HEK293T (cell line): Measurements from ENCODE around the gene PHF20.
"Not testable (repeated sequence)": the region's sequence is repeated elsewhere in the genome, so short reads cannot be mapped to it uniquely, and the experiment has no call there.

Experiments
- CTCF ChIA-PET: fragments of 350-600 bp; formaldehyde crosslinking; extraction: SDS; loops from one replicate; lab custom pipeline; 2021; ENCODE audit warnings: antibody characterized with exemption, inconsistent platforms; lab: Yijun Ruan, JAX
- POLR2A ChIA-PET: fragments of 350-600 bp; formaldehyde crosslinking; extraction: SDS; loops from one replicate; lab custom pipeline; 2020; ENCODE audit warnings: antibody characterized with exemption, inconsistent platforms; lab: Yijun Ruan, JAX
- DNase-seq: peaks from one replicate; pipeline ENCODE4 v3.0.0; 2012; ENCODE audit warnings: mixed read lengths; ENCODE audit errors: extremely low spot score
- ARNT ChIP-seq: fragments of 450-650 bp; IDR thresholded peaks from 2 replicates; pipeline ENCODE4 v1.6.1; 2017; ENCODE audit warnings: mild to moderate bottlenecking
- BHLHE40 ChIP-seq: fragments of 450-650 bp; IDR thresholded peaks from 2 replicates; pipeline ENCODE4 v1.6.1; 2016; ENCODE audit warnings: mild to moderate bottlenecking, moderate library complexity, borderline replicate concordance
- CTBP1 ChIP-seq: fragments of 450-650 bp; IDR thresholded peaks from 2 replicates; pipeline ENCODE4 v1.6.1; 2016; ENCODE audit warnings: borderline replicate concordance
- ELF4 ChIP-seq: fragments of 450-650 bp; IDR thresholded peaks from 2 replicates; pipeline ENCODE4 v1.6.1; 2017; ENCODE audit warnings: antibody characterized with exemption
- FOXK2 ChIP-seq: fragments of 450-650 bp; IDR thresholded peaks from 2 replicates; pipeline ENCODE4 v1.6.1; 2016; ENCODE audit warnings: mild to moderate bottlenecking
- FOXM1 ChIP-seq: fragments of 450-650 bp; IDR thresholded peaks from 2 replicates; pipeline ENCODE4 v1.6.1; 2017; ENCODE audit warnings: mild to moderate bottlenecking, borderline replicate concordance
- HDGF ChIP-seq: fragments of 450-650 bp; IDR thresholded peaks from 2 replicates; pipeline ENCODE4 v1.6.1; 2017; ENCODE audit warnings: antibody characterized with exemption, borderline replicate concordance
- NFRKB ChIP-seq: fragments of 450-650 bp; IDR thresholded peaks from 2 replicates; pipeline ENCODE4 v1.6.1; 2016; ENCODE audit warnings: mild to moderate bottlenecking, moderate library complexity
- SP1 ChIP-seq: fragments of 450-650 bp; IDR thresholded peaks from 2 replicates; pipeline ENCODE4 v1.6.1; 2017
- SUZ12 ChIP-seq: fragments of 450-650 bp; IDR thresholded peaks from 2 replicates; pipeline ENCODE4 v1.6.1; 2016; ENCODE audit warnings: mild to moderate bottlenecking
- TARDBP ChIP-seq: fragments of 450-650 bp; IDR thresholded peaks from 2 replicates; pipeline ENCODE4 v1.6.1; 2016
- ZNF384 ChIP-seq: fragments of 450-650 bp; IDR thresholded peaks from 2 replicates; pipeline ENCODE4 v1.6.1; 2016
- TF ChIP-seq, protein P1 (sequence below): fragments of 450-650 bp; IDR thresholded peaks from 2 replicates; pipeline ENCODE4 v1.6.1; 2016

PHF20 gene

DNA sequence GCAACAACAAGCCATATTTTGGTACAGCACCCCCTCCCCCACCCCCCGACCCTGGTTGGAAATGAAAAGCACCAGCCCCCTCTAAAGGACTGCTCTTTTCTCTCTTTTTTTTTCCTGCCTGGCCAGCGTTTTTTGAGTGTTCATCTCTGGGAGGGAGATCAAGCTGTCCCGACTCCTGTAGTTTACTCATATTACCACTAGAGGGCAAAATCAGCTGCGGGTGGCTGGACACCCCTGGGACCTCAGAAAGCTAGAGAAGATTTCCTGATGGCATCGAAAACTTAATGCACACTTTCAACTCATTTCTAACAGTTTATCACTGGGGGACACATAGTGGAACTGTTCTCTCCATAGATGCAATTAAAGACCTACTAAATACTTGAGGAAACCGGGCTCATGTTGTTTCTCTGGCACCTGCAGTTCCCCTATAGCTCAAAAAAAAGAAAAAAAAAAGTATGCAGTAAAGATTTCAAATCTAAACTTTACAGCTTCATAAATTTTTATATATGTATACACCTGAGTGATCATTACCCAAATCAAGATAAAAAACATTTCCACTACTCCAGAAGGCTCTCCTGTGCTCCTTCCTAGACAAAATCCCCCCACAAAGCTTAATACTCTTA lies 221.0 kb downstream of the PHF20 start:
- CTCF ChIA-PET = interaction anchor here (0.6 to 1.9 kb wide), 27 partner anchors 8 to 1155 kb away, joined by 3 to 45 read pairs (median 5); partner anchors contain the start of gene SCAND1
- TF ChIP-seq HDGF = no peak
- TF ChIP-seq SP1 = no peak
- TF ChIP-seq FOXK2 = no peak
- no peak for TF ChIP-seq ZNF384
- TF ChIP-seq SUZ12 = no peak
- TF ChIP-seq FOXM1 = no peak
- TF ChIP-seq ELF4 = no peak
- TF ChIP-seq CTBP1 = no peak
- TF ChIP-seq TARDBP = no peak
- TF ChIP-seq, protein P1, sequence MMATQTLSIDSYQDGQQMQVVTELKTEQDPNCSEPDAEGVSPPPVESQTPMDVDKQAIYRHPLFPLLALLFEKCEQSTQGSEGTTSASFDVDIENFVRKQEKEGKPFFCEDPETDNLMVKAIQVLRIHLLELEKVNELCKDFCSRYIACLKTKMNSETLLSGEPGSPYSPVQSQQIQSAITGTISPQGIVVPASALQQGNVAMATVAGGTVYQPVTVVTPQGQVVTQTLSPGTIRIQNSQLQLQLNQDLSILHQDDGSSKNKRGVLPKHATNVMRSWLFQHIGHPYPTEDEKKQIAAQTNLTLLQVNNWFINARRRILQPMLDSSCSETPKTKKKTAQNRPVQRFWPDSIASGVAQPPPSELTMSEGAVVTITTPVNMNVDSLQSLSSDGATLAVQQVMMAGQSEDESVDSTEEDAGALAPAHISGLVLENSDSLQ = no peak
- no peak for TF ChIP-seq BHLHE40
- TF ChIP-seq ARNT = no peak
- TF ChIP-seq NFRKB = no peak
- DNase-seq = peak; percentile 81
- POLR2A ChIA-PET = interaction anchor here (0.6 to 1.7 kb wide), 2 partner anchors 39 to 55 kb away, joined by 3 to 8 read pairs; partner anchors contain the start of gene SCAND1

DNA sequence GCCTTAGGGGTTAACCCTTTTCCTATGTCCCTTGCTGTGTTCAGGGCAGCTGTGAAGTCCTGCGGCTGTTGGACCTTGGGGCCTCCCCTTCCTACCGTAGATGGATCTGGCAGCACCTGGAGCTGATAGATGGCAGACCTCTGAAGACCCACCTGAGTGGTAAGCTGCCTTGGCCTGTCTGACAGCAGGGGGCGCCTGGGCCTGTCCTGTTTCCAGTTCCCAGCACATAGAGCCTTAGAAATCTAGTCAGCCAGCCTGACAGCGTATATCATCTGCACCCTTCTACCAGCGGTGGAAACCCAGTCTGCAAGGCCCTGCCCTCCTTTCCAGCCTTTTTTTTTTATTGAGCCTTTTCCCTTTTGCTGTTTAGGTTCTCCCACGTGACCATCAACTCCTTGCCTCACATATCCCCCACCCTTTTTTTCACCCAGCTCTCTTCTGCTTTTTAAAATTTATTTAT lies 223.2 kb downstream of the PHF20 start:
- TF ChIP-seq, protein P1 = peak; percentile 64
- TF ChIP-seq HDGF (no peak), ZNF384 (peak; percentile 52; the same call in 1 of the 2 replicates)
- ChIA-PET POLR2A (interaction anchor here (0.9 kb wide), 1 partner anchor 253 kb away, joined by 3 read pairs; the partner anchor contains the start of gene RBM39), CTCF (interaction anchor here (0.5 to 1.9 kb wide), 5 partner anchors 29 to 1039 kb away, joined by 3 to 23 read pairs (median 3); partner anchors contain the start of genes GSS and MYH7B)
- peak; percentile 78 for DNase-seq

DNA sequence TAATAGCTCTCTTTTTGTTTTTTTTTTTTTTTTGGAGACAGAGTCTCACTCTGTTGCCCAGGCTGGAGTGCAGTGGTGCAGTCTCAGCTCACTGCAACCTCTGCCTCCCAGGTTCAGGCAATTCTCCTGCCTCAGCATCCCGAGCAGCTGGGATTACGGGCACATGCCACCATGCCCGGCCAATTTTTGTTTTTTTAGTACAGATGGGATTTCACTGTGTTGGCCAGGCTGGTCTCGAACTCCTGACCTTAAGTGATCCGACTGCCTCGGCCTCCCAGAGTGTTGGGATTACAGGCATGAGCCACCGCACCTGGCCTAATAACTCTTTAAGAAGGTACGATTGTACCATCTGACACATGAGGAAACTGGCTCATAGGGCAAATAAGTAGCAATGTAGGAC lies 224.7 kb downstream of the PHF20 start:
- POLR2A ChIA-PET, DNase-seq: not testable (repeated sequence)
- CTCF ChIA-PET = interaction anchor here (0.7 kb wide), 1 partner anchor 142 kb away, joined by 5 read pairs; no protein-coding TSS in a partner anchor
